Measurements from ENCODE around the gene CCIN. TPM values are rescaled to one million over a fixed set of nuclear protein-coding genes. Genes with fewer than 3 reads are reported as not detected.
A peak's percentile ranks its signal among the peaks of the same experiment; 100 is the strongest.

CCIN gene
- total RNA-seq, 1 experiment from 2014 or later, result 0.13 TPM

DNA sequence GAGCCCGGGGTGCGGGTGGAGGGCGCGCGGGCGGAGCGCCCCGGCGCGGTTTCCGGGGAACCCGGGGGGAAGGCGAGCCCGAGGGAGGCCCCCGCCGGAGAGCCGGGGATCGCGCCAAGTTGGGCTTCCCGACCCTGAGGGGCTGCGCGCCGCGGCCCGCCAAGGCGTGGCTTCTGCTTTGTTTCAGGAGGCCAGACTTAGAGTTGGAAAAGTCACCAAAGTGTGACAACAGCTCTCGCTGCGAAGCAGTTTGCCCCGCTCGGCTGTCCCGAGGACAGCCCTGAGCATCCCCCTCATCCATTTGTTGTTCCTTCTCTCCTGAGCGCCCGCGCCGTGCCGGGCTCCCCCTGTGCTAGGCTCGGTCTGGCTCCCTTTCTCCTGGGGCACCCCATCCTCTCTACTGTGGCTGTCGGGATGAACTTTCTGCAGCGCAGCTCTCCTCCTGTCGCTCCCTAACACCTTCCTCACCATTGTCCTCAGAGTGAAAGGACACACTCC, 32.2 kb upstream of the CCIN start:
- Histone ChIP-seq H3K4me3 (ENCODE audit: low read depth in 2 of 2, low read length in 2 of 2) (peak overlapping the region; percentile 49 to 61), H3K36me3 (ENCODE audit: control insufficient read depth, insufficient read depth, low read length) (no peaks in the 10 kb centered on the region), H3K4me1 (ENCODE audit: control insufficient read depth, insufficient read depth, low read length) (peaks cover 10% of the 10 kb centered on the region), H3K27ac (ENCODE audit: low read length) (no peak overlapping the region), H3K9me3 (ENCODE audit: control insufficient read depth, insufficient read depth, low read depth, low read length) (no peaks in the 10 kb centered on the region), H3K27me3 (ENCODE audit: control insufficient read depth, insufficient read depth, low read length) (peaks cover 11% of the 10 kb centered on the region)
- no TSS peak for BruUV-seq (replicated peaks)
- POLR2A ChIA-PET, result no interaction called here
- intact Hi-C loops (cut with micrococcal nuclease; ENCODE audit: unreplicated experiment) (no loop called here), in situ Hi-C loops (cut with HindIII; ENCODE audit: low pct_unique_long_range_greater_than_20kb, low sequenced_read_pairs) (no loop called here)
- CTCF ChIA-PET, result interaction anchor here (0.8 kb wide), 1 partner anchor 30 kb away, joined by 3 read pairs; no protein-coding TSS in a partner anchor
- ATAC-seq, result peak; percentile 18
- TF ChIP-seq POLR2AphosphoS5 (IDR thresholded peaks at IDR 0.05; ENCODE audit: low read depth, low read length) (no peak), TCF7L2 (IDR thresholded peaks at IDR 0.05; ENCODE audit: low read depth, low read length) (no peak), SIN3A (IDR thresholded peaks at IDR 0.05; ENCODE audit: borderline replicate concordance, insufficient read depth, low read depth, low read length) (no peak)
- TF ChIP-seq, protein P1, sequence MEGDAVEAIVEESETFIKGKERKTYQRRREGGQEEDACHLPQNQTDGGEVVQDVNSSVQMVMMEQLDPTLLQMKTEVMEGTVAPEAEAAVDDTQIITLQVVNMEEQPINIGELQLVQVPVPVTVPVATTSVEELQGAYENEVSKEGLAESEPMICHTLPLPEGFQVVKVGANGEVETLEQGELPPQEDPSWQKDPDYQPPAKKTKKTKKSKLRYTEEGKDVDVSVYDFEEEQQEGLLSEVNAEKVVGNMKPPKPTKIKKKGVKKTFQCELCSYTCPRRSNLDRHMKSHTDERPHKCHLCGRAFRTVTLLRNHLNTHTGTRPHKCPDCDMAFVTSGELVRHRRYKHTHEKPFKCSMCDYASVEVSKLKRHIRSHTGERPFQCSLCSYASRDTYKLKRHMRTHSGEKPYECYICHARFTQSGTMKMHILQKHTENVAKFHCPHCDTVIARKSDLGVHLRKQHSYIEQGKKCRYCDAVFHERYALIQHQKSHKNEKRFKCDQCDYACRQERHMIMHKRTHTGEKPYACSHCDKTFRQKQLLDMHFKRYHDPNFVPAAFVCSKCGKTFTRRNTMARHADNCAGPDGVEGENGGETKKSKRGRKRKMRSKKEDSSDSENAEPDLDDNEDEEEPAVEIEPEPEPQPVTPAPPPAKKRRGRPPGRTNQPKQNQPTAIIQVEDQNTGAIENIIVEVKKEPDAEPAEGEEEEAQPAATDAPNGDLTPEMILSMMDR (IDR thresholded peaks at IDR 0.05), result no peak
- TF ChIP-seq, protein P2, sequence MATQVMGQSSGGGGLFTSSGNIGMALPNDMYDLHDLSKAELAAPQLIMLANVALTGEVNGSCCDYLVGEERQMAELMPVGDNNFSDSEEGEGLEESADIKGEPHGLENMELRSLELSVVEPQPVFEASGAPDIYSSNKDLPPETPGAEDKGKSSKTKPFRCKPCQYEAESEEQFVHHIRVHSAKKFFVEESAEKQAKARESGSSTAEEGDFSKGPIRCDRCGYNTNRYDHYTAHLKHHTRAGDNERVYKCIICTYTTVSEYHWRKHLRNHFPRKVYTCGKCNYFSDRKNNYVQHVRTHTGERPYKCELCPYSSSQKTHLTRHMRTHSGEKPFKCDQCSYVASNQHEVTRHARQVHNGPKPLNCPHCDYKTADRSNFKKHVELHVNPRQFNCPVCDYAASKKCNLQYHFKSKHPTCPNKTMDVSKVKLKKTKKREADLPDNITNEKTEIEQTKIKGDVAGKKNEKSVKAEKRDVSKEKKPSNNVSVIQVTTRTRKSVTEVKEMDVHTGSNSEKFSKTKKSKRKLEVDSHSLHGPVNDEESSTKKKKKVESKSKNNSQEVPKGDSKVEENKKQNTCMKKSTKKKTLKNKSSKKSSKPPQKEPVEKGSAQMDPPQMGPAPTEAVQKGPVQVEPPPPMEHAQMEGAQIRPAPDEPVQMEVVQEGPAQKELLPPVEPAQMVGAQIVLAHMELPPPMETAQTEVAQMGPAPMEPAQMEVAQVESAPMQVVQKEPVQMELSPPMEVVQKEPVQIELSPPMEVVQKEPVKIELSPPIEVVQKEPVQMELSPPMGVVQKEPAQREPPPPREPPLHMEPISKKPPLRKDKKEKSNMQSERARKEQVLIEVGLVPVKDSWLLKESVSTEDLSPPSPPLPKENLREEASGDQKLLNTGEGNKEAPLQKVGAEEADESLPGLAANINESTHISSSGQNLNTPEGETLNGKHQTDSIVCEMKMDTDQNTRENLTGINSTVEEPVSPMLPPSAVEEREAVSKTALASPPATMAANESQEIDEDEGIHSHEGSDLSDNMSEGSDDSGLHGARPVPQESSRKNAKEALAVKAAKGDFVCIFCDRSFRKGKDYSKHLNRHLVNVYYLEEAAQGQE (IDR thresholded peaks at IDR 0.05; ENCODE audit: insufficient read depth in 1 of 2, low read depth in 2 of 2, low read length in 1 of 2), result no peak
- no peak for DNase-seq (ENCODE audit: low read depth, low spot score)

DNA sequence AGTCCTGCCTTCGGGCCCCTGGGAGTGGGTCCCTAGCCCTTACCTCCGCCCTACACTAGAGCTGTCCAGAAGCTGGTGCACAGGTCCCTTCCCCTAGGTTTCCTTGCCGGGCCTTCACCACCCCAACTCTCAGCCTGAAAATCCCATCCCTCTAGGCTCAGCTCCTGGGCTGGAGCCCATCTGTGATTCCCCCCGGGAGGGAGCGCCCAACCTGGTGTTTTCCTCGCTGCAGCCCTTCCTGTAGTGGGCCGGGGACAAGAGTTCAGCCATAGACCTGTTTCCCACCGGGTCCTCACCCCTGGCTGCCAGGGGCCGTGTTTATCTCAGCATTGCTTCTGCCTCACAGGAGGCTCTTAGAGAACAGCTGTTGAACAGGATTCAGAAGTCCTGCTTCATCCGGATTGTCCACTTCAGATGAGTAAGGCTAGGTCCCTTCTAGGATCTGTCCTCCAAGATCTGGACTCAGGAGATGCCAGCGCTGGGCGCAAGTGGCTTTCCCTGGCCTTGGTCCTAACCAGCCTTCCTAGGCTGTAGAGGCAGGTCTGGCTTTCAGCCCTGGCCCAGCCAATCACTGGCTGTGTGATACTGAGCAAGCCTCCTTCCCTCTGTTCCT, 31.7 kb upstream of the CCIN start:
- CTCF ChIA-PET, result no interaction called here
- POLR2A ChIA-PET, result no interaction called here
- BruUV-seq (replicated peaks), result no TSS peak
- DNase-seq (ENCODE audit: low read depth, low spot score) (no peak), ATAC-seq (no peak; the same call in 1 of the 2 replicates)
- TF ChIP-seq, protein P1 (IDR thresholded peaks at IDR 0.05), result no peak
- TF ChIP-seq, protein P2 (IDR thresholded peaks at IDR 0.05; ENCODE audit: insufficient read depth in 1 of 2, low read depth in 2 of 2, low read length in 1 of 2), result no peak
- TF ChIP-seq SIN3A (IDR thresholded peaks at IDR 0.05; ENCODE audit: borderline replicate concordance, insufficient read depth, low read depth, low read length), result no peak
- no peak for TF ChIP-seq POLR2AphosphoS5 (IDR thresholded peaks at IDR 0.05; ENCODE audit: low read depth, low read length)
- no peak for TF ChIP-seq TCF7L2 (IDR thresholded peaks at IDR 0.05; ENCODE audit: low read depth, low read length)
- in situ Hi-C loops (cut with HindIII; ENCODE audit: low pct_unique_long_range_greater_than_20kb, low sequenced_read_pairs) (no loop called here), intact Hi-C loops (cut with micrococcal nuclease; ENCODE audit: unreplicated experiment) (no loop called here)
- H3K27ac ChIP-seq (ENCODE audit: low read length), result no peak overlapping the region
- H3K4me3 ChIP-seq (ENCODE audit: low read depth in 2 of 2, low read length in 2 of 2), result peak overlapping the region; percentile 49 to 61; a peak in 3 of 4 replicates
- H3K4me1 ChIP-seq (ENCODE audit: control insufficient read depth, insufficient read depth, low read length), result peaks cover 10% of the 10 kb centered on the region
- no peaks in the 10 kb centered on the region for H3K36me3 ChIP-seq (ENCODE audit: control insufficient read depth, insufficient read depth, low read length)
- peaks cover 11% of the 10 kb centered on the region for H3K27me3 ChIP-seq (ENCODE audit: control insufficient read depth, insufficient read depth, low read length)
- H3K9me3 ChIP-seq (ENCODE audit: control insufficient read depth, insufficient read depth, low read depth, low read length), result no peaks in the 10 kb centered on the region

All from Panc1 (cell line).